MCF 10A (cell line): ENCODE data around the gene CLNK. TPM values are rescaled to one million over a fixed set of nuclear protein-coding genes. Genes with fewer than 3 reads are reported as not detected.

Source experiments
- BruUV-seq: library from RNA; stranded (reverse); fragments of 400-500 nt; replicated peaks from 2 replicates; lab custom pipeline; 2021; lab: Mats Ljungman, UMichigan
- CTCF ChIA-PET: fragments of 300-600 bp; sonication (Branson Sonifier 250); formaldehyde crosslinking; extraction: SDS; loops from one replicate; lab custom pipeline; 2021; ENCODE audit warnings: antibody characterized with exemption, inconsistent platforms; lab: Yijun Ruan, JAX
- POLR2A ChIA-PET: fragments of 300-600, 350-650 bp; sonication (Branson Sonifier 250); formaldehyde crosslinking; extraction: SDS; loops from one replicate; lab custom pipeline; 2020; ENCODE audit warnings: antibody characterized with exemption, inconsistent platforms; lab: Yijun Ruan, JAX
- DNase-seq: peaks from one replicate; pipeline ENCODE4 v3.0.0-alpha.2; 2018; ENCODE audit not compliant: unreplicated experiment
- H3K27ac Mint-ChIP-seq: one replicate; pipeline ENCODE4 v1.8.0; 2022; ENCODE audit warnings: mild to moderate bottlenecking, low read depth, mixed read lengths; ENCODE audit not compliant: unreplicated experiment
- H3K27me3 Mint-ChIP-seq: one replicate; pipeline ENCODE4 v1.8.0; 2022; ENCODE audit warnings: mixed read lengths; ENCODE audit not compliant: insufficient read depth, unreplicated experiment
- H3K36me3 Mint-ChIP-seq: one replicate; pipeline ENCODE4 v1.8.0; 2022; ENCODE audit warnings: mild to moderate bottlenecking, moderate library complexity, mixed read lengths; ENCODE audit not compliant: insufficient read depth, unreplicated experiment
- H3K4me1 Mint-ChIP-seq: one replicate; pipeline ENCODE4 v1.8.0; 2022; ENCODE audit warnings: mixed read lengths; ENCODE audit not compliant: insufficient read depth, unreplicated experiment
- H3K4me3 Mint-ChIP-seq: one replicate; pipeline ENCODE4 v1.8.0; 2022; ENCODE audit warnings: mild to moderate bottlenecking, moderate library complexity, mixed read lengths; ENCODE audit not compliant: unreplicated experiment
- H3K9me3 Mint-ChIP-seq: one replicate; pipeline ENCODE4 v1.8.0; 2022; ENCODE audit warnings: mixed read lengths; ENCODE audit not compliant: unreplicated experiment
- CTCF ChIP-seq: fragments of 200-600 bp; IDR thresholded peaks from one replicate; pipeline ENCODE4 v1.8.0; 2022; ENCODE audit warnings: antibody characterized with exemption, mild to moderate bottlenecking; ENCODE audit not compliant: unreplicated experiment
- intact Hi-C: fragments of 100-400 bp; cut with micrococcal nuclease; formaldehyde crosslinking; loops from 2 replicates; pipeline ENCODE4 v1.14.1; 2022
- total RNA-seq: library from RNA; stranded (reverse); gene quantifications from 2 replicates; pipeline ENCODE4 v1.2.3, GENCODE V29; 2022

The CLNK gene
- total RNA-seq, 1 experiment from 2014 or later = not detected

- no peaks in the 10 kb centered on the region for H3K4me1 Mint-ChIP-seq
- no peak overlapping the region for H3K4me3 Mint-ChIP-seq
Observed at GRCh38 chr4:10509733-10510132, 174.8 kb downstream of the CLNK start.

GRCh38 chr4:10506077-10506476 is 178.5 kb downstream of the CLNK start:
- Mint-ChIP-seq H3K27me3 (no peaks in the 10 kb centered on the region), H3K4me3 (no peak overlapping the region), H3K9me3 (peaks cover 11% of the 10 kb centered on the region), H3K27ac (no peak overlapping the region), H3K36me3 (peaks cover 5% of the 10 kb centered on the region), H3K4me1 (no peaks in the 10 kb centered on the region)
- ChIA-PET CTCF (no interaction called here), POLR2A (no interaction called here)
- no TSS peak for BruUV-seq
- no peak for DNase-seq
- intact Hi-C loops = no loop called here
- no peak for TF ChIP-seq CTCF

More at GRCh38 chr4:10509733-10510132, 174.8 kb downstream of the CLNK start:
- ChIA-PET CTCF (interaction anchor here (0.5 to 0.8 kb wide), 2 partner anchors 17 to 72 kb away, joined by 3 read pairs; no protein-coding TSS in a partner anchor), POLR2A (no interaction called here)
- peaks cover 13% of the 10 kb centered on the region for H3K9me3 Mint-ChIP-seq
- no peaks in the 10 kb centered on the region for H3K27me3 Mint-ChIP-seq
- DNase-seq = no peak
- TF ChIP-seq CTCF = no peak
- peaks cover 5% of the 10 kb centered on the region for H3K36me3 Mint-ChIP-seq
- intact Hi-C loops = no loop called here
- no TSS peak for BruUV-seq
- H3K27ac Mint-ChIP-seq = no peak overlapping the region

GRCh38 chr4:10504570-10505179 is 179.9 kb downstream of the CLNK start:
- Mint-ChIP-seq H3K4me1 (no peaks in the 10 kb centered on the region), H3K27ac (no peak overlapping the region), H3K27me3 (no peaks in the 10 kb centered on the region), H3K36me3 (peaks cover under 1% of the 10 kb centered on the region), H3K9me3 (peaks cover 10% of the 10 kb centered on the region), H3K4me3 (no peak overlapping the region)
- intact Hi-C loops = no loop called here
- no TSS peak for BruUV-seq
- no peak for TF ChIP-seq CTCF
- DNase-seq = no peak
- ChIA-PET POLR2A (no interaction called here), CTCF (interaction anchor here (0.7 kb wide), 1 partner anchor 16 kb away, joined by 3 read pairs; no protein-coding TSS in a partner anchor)

GRCh38 chr4:10502717-10503116 is 181.9 kb downstream of the CLNK start:
- peaks cover 10% of the 10 kb centered on the region for H3K9me3 Mint-ChIP-seq
- no peak overlapping the region for H3K4me3 Mint-ChIP-seq
- intact Hi-C loops = no loop called here
- H3K4me1 Mint-ChIP-seq = no peaks in the 10 kb centered on the region
- no TSS peak for BruUV-seq
- no peak for DNase-seq
- TF ChIP-seq CTCF = no peak
- H3K36me3 Mint-ChIP-seq = no peaks in the 10 kb centered on the region
- ChIA-PET CTCF (interaction anchor here (1.3 kb wide), 1 partner anchor 23 kb away, joined by 4 read pairs; no protein-coding TSS in a partner anchor), POLR2A (no interaction called here)
- H3K27ac Mint-ChIP-seq = no peak overlapping the region
- H3K27me3 Mint-ChIP-seq = no peaks in the 10 kb centered on the region
